NT2/D1 (cell line): ENCODE data around the gene ATM.
"Not testable (repeated sequence)": the region's sequence is repeated elsewhere in the genome, so short reads cannot be mapped to it uniquely, and the experiment has no call there.

Experiments
- DNase-seq: peaks from one replicate; pipeline ENCODE4 v3.0.0-alpha.2; 2011; ENCODE audit warnings: low read depth, low spot score
- H3K27me3 ChIP-seq: 2 replicates; pipeline ENCODE4 v1.6.0; 2011; ENCODE audit warnings: mild to moderate bottlenecking; ENCODE audit not compliant: insufficient read length, insufficient read depth
- H3K36me3 ChIP-seq: 2 replicates; pipeline ENCODE4 v1.6.1; 2011; ENCODE audit warnings: mild to moderate bottlenecking, low read length, mixed read lengths; ENCODE audit not compliant: insufficient read depth, insufficient read length
- H3K4me1 ChIP-seq: 2 replicates; pipeline ENCODE4 v1.5.1; 2011; ENCODE audit not compliant: insufficient read depth, insufficient read length
- H3K4me3 ChIP-seq: 2 replicates; pipeline ENCODE4 v1.5.1; 2011; ENCODE audit warnings: low read depth; ENCODE audit not compliant: insufficient read length
- H3K9ac ChIP-seq: 2 replicates; pipeline ENCODE4 v1.6.0; 2011; ENCODE audit warnings: low read depth; ENCODE audit not compliant: insufficient read length
- H3K9me3 ChIP-seq: 2 replicates; pipeline ENCODE4 v1.5.1; 2011; ENCODE audit warnings: mild to moderate bottlenecking, low read length; ENCODE audit not compliant: insufficient read depth
- SUZ12 ChIP-seq: IDR thresholded peaks from 2 replicates; pipeline ENCODE4 v1.6.1; 2011; ENCODE audit not compliant: insufficient read length, insufficient read depth; ENCODE audit errors: extremely low read depth
- YY1 ChIP-seq: IDR thresholded peaks from 2 replicates; pipeline ENCODE4 v1.6.1; 2011; ENCODE audit not compliant: insufficient read length, insufficient read depth
- ZNF274 ChIP-seq: IDR thresholded peaks from 2 replicates; pipeline ENCODE4 v1.6.1; 2011; ENCODE audit warnings: mild to moderate bottlenecking, low read depth, low read length

ATM gene

DNA sequence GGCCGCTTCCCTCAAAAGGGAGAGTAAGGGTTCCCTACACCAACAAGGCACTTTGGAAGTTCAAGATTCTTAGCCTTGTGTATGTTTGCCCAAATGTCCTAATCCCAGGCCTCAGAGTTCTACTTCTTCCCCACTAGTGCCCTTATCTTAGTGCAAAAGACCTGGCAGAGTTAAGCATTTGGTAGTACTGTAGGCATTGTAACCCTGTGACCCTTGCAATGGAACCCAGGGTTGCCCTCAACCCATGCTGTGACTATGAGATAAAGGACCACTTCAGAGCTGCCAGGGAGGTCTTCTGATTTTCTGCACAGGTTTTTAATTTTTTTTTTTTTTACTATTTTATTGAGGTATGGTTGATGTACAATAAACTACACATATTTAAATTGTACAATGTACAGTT, 179.4 kb downstream of the ATM start:
- no peak overlapping the region for H3K9ac ChIP-seq
- H3K9me3 ChIP-seq: no peaks in the 10 kb centered on the region
- no peaks in the 10 kb centered on the region for H3K27me3 ChIP-seq
- TF ChIP-seq ZNF274 (no peak), SUZ12 (no peak), YY1 (no peak)
- DNase-seq: no peak
- H3K36me3 ChIP-seq: no peaks in the 10 kb centered on the region
- no peaks in the 10 kb centered on the region for H3K4me1 ChIP-seq
- H3K4me3 ChIP-seq: no peak overlapping the region

DNA sequence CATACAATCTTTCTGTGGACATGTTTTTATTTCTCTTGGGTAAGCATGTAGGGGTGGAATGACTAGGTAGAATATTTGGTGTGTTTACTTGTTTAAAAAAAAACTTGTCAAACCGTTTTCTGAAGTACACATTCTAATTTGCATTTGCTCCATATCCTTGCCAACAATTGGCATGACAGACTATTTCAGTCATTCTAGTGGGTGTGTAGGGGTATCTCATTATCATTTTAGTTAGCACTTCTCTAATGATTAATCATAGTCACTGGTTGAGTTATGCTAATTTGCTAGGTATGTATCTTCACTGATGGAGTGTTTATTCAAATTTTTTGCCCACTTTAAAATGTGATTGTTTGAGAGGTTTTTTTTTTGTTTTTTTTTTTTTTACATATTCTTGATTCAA, 180.2 kb downstream of the ATM start:
- Histone ChIP-seq H3K4me3 (no peak overlapping the region), H3K4me1 (no peaks in the 10 kb centered on the region), H3K27me3 (no peaks in the 10 kb centered on the region), H3K9me3 (no peaks in the 10 kb centered on the region), H3K36me3 (no peaks in the 10 kb centered on the region), H3K9ac (no peak overlapping the region)
- no peak for DNase-seq
- TF ChIP-seq YY1 (no peak), SUZ12 (no peak), ZNF274 (no peak)

DNA sequence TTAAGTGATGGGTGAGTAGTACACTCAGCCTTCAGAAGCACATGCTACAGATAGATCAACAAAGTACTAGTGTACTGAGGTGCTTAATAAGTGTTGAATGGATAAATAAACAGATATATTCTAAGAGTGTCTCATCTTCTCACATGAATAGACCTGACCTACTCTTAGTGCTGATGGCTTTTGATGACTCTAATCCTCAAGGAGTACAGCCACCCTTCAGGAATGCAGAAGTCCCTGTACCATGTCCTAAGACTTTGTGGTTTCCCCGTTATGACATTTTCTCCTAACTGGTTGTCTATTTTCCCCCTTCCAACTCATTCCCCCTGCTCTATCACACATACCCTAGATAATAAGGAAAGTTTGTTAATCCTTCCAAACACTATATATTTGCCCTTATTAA, 182.8 kb downstream of the ATM start:
- no peak for DNase-seq

DNA sequence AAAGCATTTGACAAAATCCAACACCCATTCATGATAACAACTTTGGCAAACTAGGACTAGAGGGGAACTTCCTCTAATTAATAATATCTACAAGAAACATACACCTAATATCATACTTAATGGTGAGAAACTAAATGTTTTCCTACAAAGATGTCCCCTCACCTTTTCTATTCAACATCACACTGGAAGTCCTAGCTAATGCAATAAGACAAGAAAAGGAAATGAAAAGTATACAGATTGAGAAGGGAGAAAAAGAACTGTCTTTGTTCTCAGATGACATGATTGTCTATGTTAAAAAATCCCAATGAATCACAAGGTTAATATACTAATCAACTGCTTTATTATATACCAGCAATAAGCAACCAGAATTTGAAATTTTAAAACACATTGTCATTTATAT, 192.1 kb downstream of the ATM start:
- H3K9me3 ChIP-seq: peaks cover 13% of the 10 kb centered on the region; the same call in 1 of the 2 replicates
- DNase-seq: no peak
- no peaks in the 10 kb centered on the region for H3K27me3 ChIP-seq
- H3K36me3 ChIP-seq: no peaks in the 10 kb centered on the region
- H3K4me3 ChIP-seq: no peak overlapping the region
- H3K9ac ChIP-seq: no peak overlapping the region
- no peaks in the 10 kb centered on the region for H3K4me1 ChIP-seq
- TF ChIP-seq ZNF274: no peak
- no peak for TF ChIP-seq YY1
- TF ChIP-seq SUZ12: no peak

More for the DNA sequence above, 182.8 kb downstream of the ATM start:
- Histone ChIP-seq H3K4me3 (no peak overlapping the region), H3K9me3 (no peaks in the 10 kb centered on the region), H3K36me3 (no peaks in the 10 kb centered on the region), H3K4me1 (no peaks in the 10 kb centered on the region), H3K27me3 (no peaks in the 10 kb centered on the region), H3K9ac (no peak overlapping the region)
- TF ChIP-seq YY1 (no peak), SUZ12 (no peak), ZNF274 (no peak)

DNA sequence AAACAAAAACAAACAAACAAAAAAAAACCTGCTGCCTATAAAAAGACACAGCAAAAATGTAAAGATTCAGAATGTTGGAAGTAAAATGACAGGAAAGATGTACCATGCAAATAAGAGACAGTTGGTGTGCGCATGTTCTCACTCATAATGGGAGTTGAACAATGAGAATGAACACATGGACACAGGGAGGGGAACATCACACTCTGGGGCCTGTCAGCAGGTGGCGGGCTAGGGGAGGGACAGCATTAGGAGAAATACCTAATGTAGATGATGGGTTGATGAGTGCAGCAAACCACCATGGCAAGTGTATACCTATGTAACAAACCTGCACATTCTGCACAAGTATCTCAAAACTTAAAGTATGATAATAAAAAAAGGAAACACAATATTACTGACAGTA, 194.7 kb downstream of the ATM start:
- H3K9ac ChIP-seq, H3K36me3 ChIP-seq, H3K4me3 ChIP-seq, DNase-seq, H3K27me3 ChIP-seq, H3K4me1 ChIP-seq: not testable (repeated sequence)
- peaks cover 13% of the 10 kb centered on the region; the same call in 1 of the 2 replicates for H3K9me3 ChIP-seq
